Measurements from ENCODE around the gene IGLL5. TPM values are rescaled to one million over a fixed set of nuclear protein-coding genes. Genes with fewer than 3 reads are reported as not detected.
"Not testable (repeated sequence)": the region's sequence is repeated elsewhere in the genome, so short reads cannot be mapped to it uniquely, and the experiment has no call there.

Gene IGLL5
- total RNA-seq, 1 donor from 2014 or later: not detected

DNA sequence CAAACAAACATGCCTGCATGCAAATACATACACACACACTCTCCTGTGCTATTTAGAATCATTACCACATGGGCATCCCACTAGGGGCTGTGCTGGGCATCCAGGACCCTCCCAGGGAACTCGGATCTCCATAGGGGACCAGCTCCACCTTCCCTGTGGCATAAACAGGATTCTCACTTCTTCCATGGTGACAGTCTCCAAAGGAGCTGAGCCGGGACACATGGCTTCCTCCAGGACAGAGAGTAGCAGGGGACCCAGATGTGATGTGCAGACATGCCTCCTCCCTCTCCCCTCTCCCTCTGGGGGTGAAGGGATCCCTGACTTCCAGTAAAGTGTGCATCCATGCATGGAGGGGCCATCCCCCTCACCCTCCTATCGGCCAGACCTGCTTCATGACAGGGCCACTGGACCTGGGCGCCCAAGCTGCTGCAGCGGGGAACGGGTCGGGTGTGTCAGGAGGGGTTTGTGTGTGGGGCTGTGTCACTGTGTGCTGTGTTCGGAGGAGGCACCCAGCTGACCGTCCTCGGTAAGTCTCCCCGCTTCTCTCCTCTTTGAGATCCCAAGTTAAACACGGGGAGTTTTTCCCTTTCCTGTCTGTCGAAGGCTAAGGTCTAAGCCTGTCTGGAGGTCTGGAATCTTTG is 33.4 kb downstream of the IGLL5 start:
- TF ChIP-seq, protein P1, sequence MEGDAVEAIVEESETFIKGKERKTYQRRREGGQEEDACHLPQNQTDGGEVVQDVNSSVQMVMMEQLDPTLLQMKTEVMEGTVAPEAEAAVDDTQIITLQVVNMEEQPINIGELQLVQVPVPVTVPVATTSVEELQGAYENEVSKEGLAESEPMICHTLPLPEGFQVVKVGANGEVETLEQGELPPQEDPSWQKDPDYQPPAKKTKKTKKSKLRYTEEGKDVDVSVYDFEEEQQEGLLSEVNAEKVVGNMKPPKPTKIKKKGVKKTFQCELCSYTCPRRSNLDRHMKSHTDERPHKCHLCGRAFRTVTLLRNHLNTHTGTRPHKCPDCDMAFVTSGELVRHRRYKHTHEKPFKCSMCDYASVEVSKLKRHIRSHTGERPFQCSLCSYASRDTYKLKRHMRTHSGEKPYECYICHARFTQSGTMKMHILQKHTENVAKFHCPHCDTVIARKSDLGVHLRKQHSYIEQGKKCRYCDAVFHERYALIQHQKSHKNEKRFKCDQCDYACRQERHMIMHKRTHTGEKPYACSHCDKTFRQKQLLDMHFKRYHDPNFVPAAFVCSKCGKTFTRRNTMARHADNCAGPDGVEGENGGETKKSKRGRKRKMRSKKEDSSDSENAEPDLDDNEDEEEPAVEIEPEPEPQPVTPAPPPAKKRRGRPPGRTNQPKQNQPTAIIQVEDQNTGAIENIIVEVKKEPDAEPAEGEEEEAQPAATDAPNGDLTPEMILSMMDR (conservative IDR thresholded peaks at IDR 0.05; ENCODE audit: low read depth, low read length): no peak
- DNase-seq (ENCODE audit: low read depth): no peak

DNA sequence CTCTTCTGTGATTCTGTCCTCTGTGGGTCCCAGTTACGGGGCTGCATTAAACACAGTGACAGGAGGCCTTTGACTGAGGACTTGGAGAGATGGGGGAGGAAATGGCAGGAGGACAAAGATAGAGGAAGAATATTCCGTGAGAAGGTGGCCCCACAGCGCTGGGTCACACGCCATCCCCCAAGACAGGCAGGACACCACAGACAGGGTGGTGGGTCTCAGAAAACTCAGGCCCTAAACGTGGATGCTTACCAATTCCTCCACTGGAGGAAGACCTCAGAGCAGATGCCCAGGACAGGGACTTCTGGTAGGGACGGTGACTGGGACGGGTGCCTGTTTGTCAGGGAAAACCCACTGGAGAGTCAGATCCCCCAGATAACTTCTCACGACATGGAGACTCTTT is 34.0 kb downstream of the IGLL5 start:
- H3K4me3 ChIP-seq (ENCODE audit: low read depth, low read length): no peak overlapping the region
- TF ChIP-seq, protein P1 (conservative IDR thresholded peaks at IDR 0.05; ENCODE audit: low read depth, low read length): no peak
- no peak for DNase-seq (ENCODE audit: low read depth)

More for the DNA sequence above, 33.4 kb downstream of the IGLL5 start:
- H3K4me3 ChIP-seq (ENCODE audit: low read depth, low read length): no peak overlapping the region

DNA sequence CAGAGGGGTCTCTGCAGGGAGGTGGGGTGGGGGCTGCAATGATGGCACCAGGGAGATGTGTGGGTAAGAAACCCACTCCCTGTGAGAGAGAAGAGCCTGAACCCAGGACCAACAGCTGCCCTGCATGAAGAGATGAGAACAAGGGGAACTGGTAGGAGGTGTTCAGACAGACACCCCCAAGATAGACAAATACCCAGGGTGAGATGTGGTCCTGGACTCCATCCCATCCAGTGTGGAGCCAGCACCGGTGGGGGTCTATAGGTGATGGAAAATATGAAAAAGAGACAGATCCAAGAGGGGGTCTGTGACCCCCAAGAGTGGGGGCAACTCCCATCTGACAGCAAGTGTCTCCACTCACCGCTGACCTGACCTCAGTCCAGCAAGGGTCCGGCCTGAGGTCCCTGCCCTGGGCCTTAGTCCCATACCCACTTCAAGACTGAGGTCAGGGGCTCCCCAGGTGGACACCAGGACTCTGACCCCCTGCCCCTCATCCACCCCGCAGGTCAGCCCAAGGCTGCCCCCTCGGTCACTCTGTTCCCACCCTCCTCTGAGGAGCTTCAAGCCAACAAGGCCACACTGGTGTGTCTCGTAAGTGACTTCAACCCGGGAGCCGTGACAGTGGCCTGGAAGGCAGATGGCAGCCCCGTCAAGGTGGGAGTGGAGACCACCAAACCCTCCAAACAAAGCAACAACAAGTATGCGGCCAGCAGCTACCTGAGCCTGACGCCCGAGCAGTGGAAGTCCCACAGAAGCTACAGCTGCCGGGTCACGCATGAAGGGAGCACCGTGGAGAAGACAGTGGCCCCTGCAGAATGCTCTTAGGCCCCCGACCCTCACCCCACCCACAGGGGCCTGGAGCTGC is 34.7 kb downstream of the IGLL5 start:
- H3K4me3 ChIP-seq (ENCODE audit: low read depth, low read length); DNase-seq (ENCODE audit: low read depth): not testable (repeated sequence)

DNA sequence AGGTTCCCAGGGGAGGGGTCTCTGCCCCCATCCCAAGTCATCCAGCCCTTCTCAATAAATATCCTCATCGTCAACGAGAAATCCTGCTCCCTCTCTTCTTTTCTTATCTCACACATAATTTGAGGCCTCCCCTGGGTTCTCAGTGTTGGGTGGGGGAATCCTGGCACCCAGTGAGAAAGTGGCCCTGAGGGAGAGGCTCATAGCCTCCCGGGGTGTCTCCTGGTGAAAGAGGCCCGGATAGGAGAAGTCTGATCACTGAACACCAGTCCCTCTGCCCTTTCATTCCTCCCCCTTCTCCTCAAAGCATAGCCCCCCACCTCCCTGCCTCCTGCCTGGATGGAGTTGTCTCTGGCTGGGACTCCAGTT is 35.3 kb downstream of the IGLL5 start:
- no peak for DNase-seq (ENCODE audit: low read depth)
- TF ChIP-seq, protein P1 (conservative IDR thresholded peaks at IDR 0.05; ENCODE audit: low read depth, low read length): no peak
- H3K4me3 ChIP-seq (ENCODE audit: low read depth, low read length): no peak overlapping the region

DNA sequence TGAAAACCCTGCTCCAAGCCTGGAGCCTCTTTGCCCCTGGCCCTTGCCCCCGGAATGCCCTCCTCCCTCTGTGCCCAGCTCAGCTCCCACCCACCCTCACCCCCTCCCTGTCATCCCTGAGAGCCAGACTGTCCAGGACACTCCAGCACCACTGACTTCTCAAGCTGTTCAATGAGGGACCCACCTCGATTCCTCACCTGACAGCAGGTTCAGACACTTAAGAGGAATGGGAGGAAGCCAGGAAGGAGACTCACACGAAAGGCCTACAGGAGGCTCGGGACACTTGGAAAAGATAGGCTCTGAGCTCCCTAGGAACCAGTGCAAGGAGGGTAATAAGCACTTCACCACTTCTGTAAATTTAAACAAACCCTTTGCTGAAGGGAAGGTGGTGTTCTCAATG is 35.8 kb downstream of the IGLL5 start:
- TF ChIP-seq, protein P1 (conservative IDR thresholded peaks at IDR 0.05; ENCODE audit: low read depth, low read length): no peak
- DNase-seq (ENCODE audit: low read depth): no peak
- no peak overlapping the region for H3K4me3 ChIP-seq (ENCODE audit: low read depth, low read length)

DNA sequence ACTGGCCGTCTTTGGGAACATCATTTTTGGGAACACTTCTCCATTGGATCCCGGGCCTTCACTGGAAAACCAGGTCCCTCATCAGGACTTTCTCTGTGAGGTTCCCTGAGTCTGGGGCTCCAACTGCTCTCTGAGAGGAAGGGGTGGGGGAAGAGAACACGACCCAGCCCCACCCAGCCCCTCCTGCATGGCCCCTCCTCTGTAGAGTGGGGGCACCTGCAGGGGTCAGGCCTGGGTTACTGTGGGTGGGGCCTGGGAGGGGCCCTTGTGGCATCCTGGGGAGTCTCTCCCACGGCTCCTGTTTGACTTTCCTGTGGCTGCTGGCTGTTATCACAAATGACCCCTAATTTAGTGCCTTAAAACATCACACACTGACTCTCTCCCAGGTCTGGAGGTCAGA is 36.3 kb downstream of the IGLL5 start:
- no peak overlapping the region for H3K4me3 ChIP-seq (ENCODE audit: low read depth, low read length)
- DNase-seq (ENCODE audit: low read depth): no peak
- TF ChIP-seq, protein P1 (conservative IDR thresholded peaks at IDR 0.05; ENCODE audit: low read depth, low read length): no peak

DNA sequence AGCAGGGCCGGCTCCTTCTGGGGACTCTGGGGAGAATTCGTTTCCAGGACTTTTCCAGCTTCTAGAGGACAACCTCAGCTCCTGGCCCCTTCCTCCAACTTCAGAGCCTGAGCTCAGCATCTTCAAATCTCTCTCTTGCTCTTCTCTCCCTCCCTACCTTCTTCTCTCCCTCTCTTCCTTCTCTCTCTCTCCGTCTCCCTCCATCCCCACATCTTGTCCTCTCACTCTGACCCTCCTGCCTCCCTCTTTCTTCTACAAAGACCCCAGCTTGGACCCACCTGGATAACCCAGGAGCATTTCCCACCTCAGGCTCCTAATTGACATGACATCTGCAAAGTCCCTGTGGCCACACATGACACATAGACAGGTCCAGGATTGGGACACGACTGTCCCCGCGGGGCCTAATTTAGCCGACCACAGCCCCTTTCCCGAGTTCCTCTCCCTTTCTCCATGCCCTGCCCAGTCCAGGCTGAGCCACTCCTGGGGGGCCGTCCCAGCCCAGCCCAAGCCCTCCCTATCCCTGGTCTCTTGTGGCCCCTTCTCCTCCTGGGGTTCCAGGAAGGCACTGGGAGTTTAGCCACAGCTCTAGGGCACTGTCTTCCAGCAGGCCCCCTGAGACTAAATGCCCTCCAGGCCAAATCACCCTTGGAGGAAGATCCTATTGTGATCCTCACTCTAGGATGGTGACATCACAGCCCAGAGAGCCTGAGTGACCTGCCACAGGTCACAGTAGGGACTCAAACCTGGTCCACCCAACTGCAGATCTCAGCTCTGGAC is 36.9 kb downstream of the IGLL5 start:
- no peak overlapping the region for H3K4me3 ChIP-seq (ENCODE audit: low read depth, low read length)
- TF ChIP-seq, protein P1 (conservative IDR thresholded peaks at IDR 0.05; ENCODE audit: low read depth, low read length): no peak
- no peak for DNase-seq (ENCODE audit: low read depth)

Measured in epithelial cell of proximal tubule (primary cell).